BLaER1 (cell line): Measurements from ENCODE around the gene FOXA2.

Experiments
- H3K27ac ChIP-seq: shearing (Covaris generic); formaldehyde crosslinking; 2 replicates; pipeline ENCODE4 v1.8.1; 2022
- H3K27me3 ChIP-seq: shearing (Covaris generic); formaldehyde crosslinking; 2 replicates; pipeline ENCODE4 v1.8.1; 2022
- H3K36me3 ChIP-seq: shearing (Covaris generic); formaldehyde crosslinking; 2 replicates; pipeline ENCODE4 v1.8.1; 2022
- H3K4me1 ChIP-seq: shearing (Covaris generic); formaldehyde crosslinking; 2 replicates; pipeline ENCODE4 v1.8.1; 2022
- H3K4me2 ChIP-seq: shearing (Covaris generic); formaldehyde crosslinking; 2 replicates; pipeline ENCODE4 v1.8.1; 2022
- H3K4me3 ChIP-seq: shearing (Covaris generic); formaldehyde crosslinking; 2 replicates; pipeline ENCODE4 v1.8.1; 2022
- H3K9ac ChIP-seq: shearing (Covaris generic); formaldehyde crosslinking; 2 replicates; pipeline ENCODE4 v1.8.1; 2022
- H3K9me3 ChIP-seq: shearing (Covaris generic); formaldehyde crosslinking; 2 replicates; pipeline ENCODE4 v1.8.1; 2022
- H4K20me1 ChIP-seq: shearing (Covaris generic); formaldehyde crosslinking; 2 replicates; pipeline ENCODE4 v1.8.1; 2022
- Cebpa-rat ChIP-seq: shearing (Covaris generic); IDR thresholded peaks from 2 replicates; pipeline ENCODE4 v1.8.1; 2022

Gene FOXA2

GRCh38 chr20:22544462-22544861 is 39.9 kb downstream of the FOXA2 start:
- Histone ChIP-seq H3K4me2 (no peak overlapping the region), H3K9ac (no peak overlapping the region), H3K27me3 (no peaks in the 10 kb centered on the region), H3K4me3 (no peak overlapping the region), H3K36me3 (no peaks in the 10 kb centered on the region), H3K4me1 (peaks cover 21% of the 10 kb centered on the region), H3K27ac (no peak overlapping the region), H4K20me1 (no peaks in the 10 kb centered on the region), H3K9me3 (peaks cover 14% of the 10 kb centered on the region)
- TF ChIP-seq Cebpa-rat, result no peak

GRCh38 chr20:22542427-22542826 is 41.9 kb downstream of the FOXA2 start:
- Histone ChIP-seq H3K9ac (no peak overlapping the region), H3K4me1 (peaks cover 20% of the 10 kb centered on the region), H4K20me1 (no peaks in the 10 kb centered on the region), H3K9me3 (no peaks in the 10 kb centered on the region), H3K4me2 (no peak overlapping the region), H3K4me3 (no peak overlapping the region), H3K27me3 (no peaks in the 10 kb centered on the region), H3K27ac (no peak overlapping the region), H3K36me3 (no peaks in the 10 kb centered on the region)
- TF ChIP-seq Cebpa-rat, result no peak

- H3K4me3 ChIP-seq, result no peak overlapping the region
- H3K9ac ChIP-seq, result no peak overlapping the region
- H3K9me3 ChIP-seq, result no peaks in the 10 kb centered on the region
- no peak overlapping the region for H3K27ac ChIP-seq
- H3K4me2 ChIP-seq, result no peak overlapping the region
- TF ChIP-seq Cebpa-rat, result no peak
- peaks cover 4% of the 10 kb centered on the region for H3K4me1 ChIP-seq
- no peaks in the 10 kb centered on the region for H3K36me3 ChIP-seq
- no peaks in the 10 kb centered on the region for H3K27me3 ChIP-seq
- H4K20me1 ChIP-seq, result no peaks in the 10 kb centered on the region
Measured at GRCh38 chr20:22540832-22541231, 43.5 kb downstream of the FOXA2 start.

- no peak for TF ChIP-seq Cebpa-rat
- Histone ChIP-seq H3K4me2 (no peak overlapping the region), H3K9ac (no peak overlapping the region), H4K20me1 (no peaks in the 10 kb centered on the region), H3K4me1 (no peaks in the 10 kb centered on the region), H3K9me3 (no peaks in the 10 kb centered on the region), H3K27ac (no peak overlapping the region), H3K36me3 (no peaks in the 10 kb centered on the region), H3K4me3 (no peak overlapping the region), H3K27me3 (no peaks in the 10 kb centered on the region)
Measured at GRCh38 chr20:22536956-22537756, 47.2 kb downstream of the FOXA2 start.

- no peak overlapping the region for H3K4me2 ChIP-seq
- no peak for TF ChIP-seq Cebpa-rat
- H3K4me1 ChIP-seq, result no peaks in the 10 kb centered on the region
- H4K20me1 ChIP-seq, result no peaks in the 10 kb centered on the region
- H3K4me3 ChIP-seq, result no peak overlapping the region
- H3K27me3 ChIP-seq, result no peaks in the 10 kb centered on the region
- H3K27ac ChIP-seq, result no peak overlapping the region
- no peaks in the 10 kb centered on the region for H3K36me3 ChIP-seq
- no peak overlapping the region for H3K9ac ChIP-seq
- no peaks in the 10 kb centered on the region for H3K9me3 ChIP-seq
Measured at GRCh38 chr20:22536141-22536828, 48.1 kb downstream of the FOXA2 start.

GRCh38 chr20:22535483-22535882 is 48.9 kb downstream of the FOXA2 start:
- Histone ChIP-seq H3K9ac (no peak overlapping the region), H3K9me3 (no peaks in the 10 kb centered on the region), H3K36me3 (no peaks in the 10 kb centered on the region), H3K4me1 (no peaks in the 10 kb centered on the region), H3K27me3 (no peaks in the 10 kb centered on the region), H4K20me1 (no peaks in the 10 kb centered on the region), H3K27ac (no peak overlapping the region), H3K4me3 (no peak overlapping the region), H3K4me2 (no peak overlapping the region)
- no peak for TF ChIP-seq Cebpa-rat

- H3K4me2 ChIP-seq, result no peak overlapping the region
Measured at GRCh38 chr20:22533823-22534751, 50.3 kb downstream of the FOXA2 start.

GRCh38 chr20:22532598-22532997 is 51.8 kb downstream of the FOXA2 start:
- H3K4me3 ChIP-seq, result no peak overlapping the region
- no peaks in the 10 kb centered on the region for H3K4me1 ChIP-seq
- no peaks in the 10 kb centered on the region for H3K36me3 ChIP-seq
- H3K4me2 ChIP-seq, result no peak overlapping the region
- H4K20me1 ChIP-seq, result no peaks in the 10 kb centered on the region
- H3K9ac ChIP-seq, result no peak overlapping the region
- no peak overlapping the region for H3K27ac ChIP-seq
- no peaks in the 10 kb centered on the region for H3K27me3 ChIP-seq
- no peak for TF ChIP-seq Cebpa-rat
- no peaks in the 10 kb centered on the region for H3K9me3 ChIP-seq

More at GRCh38 chr20:22533823-22534751, 50.3 kb downstream of the FOXA2 start:
- Histone ChIP-seq H3K27ac (no peak overlapping the region), H3K36me3 (no peaks in the 10 kb centered on the region), H3K9me3 (no peaks in the 10 kb centered on the region), H3K4me3 (no peak overlapping the region), H3K9ac (no peak overlapping the region), H3K4me1 (no peaks in the 10 kb centered on the region), H3K27me3 (no peaks in the 10 kb centered on the region), H4K20me1 (no peaks in the 10 kb centered on the region)
- no peak for TF ChIP-seq Cebpa-rat

GRCh38 chr20:22531756-22532155 is 52.6 kb downstream of the FOXA2 start:
- H4K20me1 ChIP-seq, result no peaks in the 10 kb centered on the region

More at GRCh38 chr20:22531756-22532155, 52.6 kb downstream of the FOXA2 start:
- Histone ChIP-seq H3K4me2 (no peak overlapping the region), H3K4me1 (no peaks in the 10 kb centered on the region), H3K9ac (no peak overlapping the region), H3K4me3 (no peak overlapping the region), H3K27ac (no peak overlapping the region), H3K27me3 (no peaks in the 10 kb centered on the region), H3K9me3 (no peaks in the 10 kb centered on the region), H3K36me3 (no peaks in the 10 kb centered on the region)
- no peak for TF ChIP-seq Cebpa-rat
